Islet precursor cell (in vitro differentiated cells): ENCODE data around the gene MAGI3.
"Not testable (repeated sequence)": the region's sequence is repeated elsewhere in the genome, so short reads cannot be mapped to it uniquely, and the experiment has no call there.

Experiments used
- DNase-seq: peaks from one replicate; pipeline ENCODE4 v3.0.0-alpha.2; 2018

The MAGI3 gene

GRCh38 chr1:113444857-113445256, 54.5 kb downstream of the MAGI3 start:
- DNase-seq: no peak

GRCh38 chr1:113451710-113452109, 61.4 kb downstream of the MAGI3 start:
- no peak for DNase-seq

- no peak for DNase-seq
These were observed 62.8 kb downstream of the MAGI3 start for GRCh38 chr1:113452921-113453770.

GRCh38 chr1:113453771-113454083, 63.4 kb downstream of the MAGI3 start:
- no peak for DNase-seq

GRCh38 chr1:113455374-113455773, 65.1 kb downstream of the MAGI3 start:
- DNase-seq: no peak

GRCh38 chr1:113456967-113457366, 66.7 kb downstream of the MAGI3 start:
- DNase-seq: peak; percentile 57

GRCh38 chr1:113459279-113459678, 69.0 kb downstream of the MAGI3 start:
- DNase-seq: no peak

GRCh38 chr1:113467991-113468390, 77.7 kb downstream of the MAGI3 start:
- DNase-seq: no peak

- DNase-seq: not testable (repeated sequence)
These were observed 88.3 kb downstream of the MAGI3 start for GRCh38 chr1:113478427-113479195.

- DNase-seq: peak; percentile 83
These were observed 89.7 kb downstream of the MAGI3 start for GRCh38 chr1:113479713-113480676.

GRCh38 chr1:113485131-113485530, 94.8 kb downstream of the MAGI3 start:
- not testable (repeated sequence) for DNase-seq

GRCh38 chr1:113488576-113489177, 98.4 kb downstream of the MAGI3 start:
- DNase-seq: peak; percentile 51

GRCh38 chr1:113490384-113490783, 100.1 kb downstream of the MAGI3 start:
- no peak for DNase-seq

- no peak for DNase-seq
These were observed 103.2 kb downstream of the MAGI3 start for GRCh38 chr1:113493533-113493932.

GRCh38 chr1:113505357-113505756, 115.0 kb downstream of the MAGI3 start:
- DNase-seq: no peak

GRCh38 chr1:113507552-113508214, 117.4 kb downstream of the MAGI3 start:
- DNase-seq: no peak

GRCh38 chr1:113508364-113509164, 118.2 kb downstream of the MAGI3 start:
- no peak for DNase-seq

- not testable (repeated sequence) for DNase-seq
These were observed 119.5 kb downstream of the MAGI3 start for GRCh38 chr1:113509766-113510165.

- no peak for DNase-seq
These were observed 121.0 kb downstream of the MAGI3 start for GRCh38 chr1:113511269-113511668.

- no peak for DNase-seq
These were observed 125.2 kb downstream of the MAGI3 start for GRCh38 chr1:113515498-113515897.

- no peak for DNase-seq
These were observed 127.0 kb downstream of the MAGI3 start for GRCh38 chr1:113517346-113517745.
